HepG2 (cell line): ENCODE results near the gene TRAPPC5.

Experiments used
- EZH2 ChIP-seq: conservative IDR thresholded peaks from 2 replicates; pipeline ENCODE4 v1.6.1; 2012; ENCODE audit warnings: mild to moderate bottlenecking, low read depth, low read length, moderate library complexity
- HNRNPK ChIP-seq: fragments of 200-400 bp; formaldehyde crosslinking; IDR thresholded peaks from 2 replicates; pipeline ENCODE4 v1.6.1; 2018; ENCODE audit warnings: low read length, low read depth, moderate library complexity, mild to moderate bottlenecking; ENCODE audit not compliant: poor library complexity, severe bottlenecking
- YY1 ChIP-seq: IDR thresholded peaks from 2 replicates; pipeline ENCODE4 v1.6.1; 2011; ENCODE audit warnings: low read length, low read depth, moderate library complexity, mild to moderate bottlenecking; ENCODE audit not compliant: insufficient read depth, insufficient replicate concordance
- TF ChIP-seq, protein P1 (sequence below): sonication (generic); formaldehyde crosslinking; IDR thresholded peaks from 2 replicates; pipeline ENCODE4 v1.5.0; 2020; ENCODE audit warnings: mild to moderate bottlenecking, missing genetic modification reagents, moderate library complexity

DNA sequence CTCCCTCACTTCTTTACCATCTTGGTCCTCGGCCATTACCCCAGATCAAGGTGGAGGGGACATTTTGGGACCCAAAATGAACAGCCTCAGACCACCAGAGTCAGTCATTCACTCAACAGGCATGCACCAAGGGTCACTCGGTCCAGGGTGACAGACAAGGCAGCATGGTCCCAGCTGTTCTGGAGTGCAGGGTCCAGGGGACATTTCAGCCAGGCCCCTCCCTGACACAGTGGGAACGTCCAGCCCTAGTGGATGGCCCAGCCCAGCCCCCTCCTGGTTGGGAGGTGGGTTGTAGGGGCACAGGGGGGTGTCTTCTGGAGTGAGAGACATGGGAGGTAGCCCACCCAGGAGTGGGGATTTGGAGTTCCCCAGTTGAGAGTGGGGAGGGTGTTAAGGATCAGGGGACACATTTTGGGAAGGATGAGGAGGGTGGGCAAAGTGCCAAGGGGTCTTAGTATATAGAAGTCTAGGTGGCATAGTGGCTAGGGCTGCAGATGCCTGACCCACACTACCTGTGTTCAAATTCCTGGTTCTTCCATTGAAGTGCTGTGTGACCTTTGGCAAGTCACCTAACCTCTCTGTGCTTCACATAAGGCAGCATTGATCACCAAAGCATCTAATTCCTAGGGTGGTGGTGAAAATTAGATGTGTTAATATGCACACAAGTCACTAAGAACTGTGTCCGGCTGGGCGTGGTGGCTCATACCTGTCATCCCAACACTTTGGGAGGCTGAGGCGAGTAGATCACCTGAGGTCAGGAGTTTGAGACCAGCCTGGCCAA lies 23.8 kb downstream of the TRAPPC5 start:
- TF ChIP-seq HNRNPK (no peak), EZH2 (no peak), YY1 (no peak)
- TF ChIP-seq, protein P1, sequence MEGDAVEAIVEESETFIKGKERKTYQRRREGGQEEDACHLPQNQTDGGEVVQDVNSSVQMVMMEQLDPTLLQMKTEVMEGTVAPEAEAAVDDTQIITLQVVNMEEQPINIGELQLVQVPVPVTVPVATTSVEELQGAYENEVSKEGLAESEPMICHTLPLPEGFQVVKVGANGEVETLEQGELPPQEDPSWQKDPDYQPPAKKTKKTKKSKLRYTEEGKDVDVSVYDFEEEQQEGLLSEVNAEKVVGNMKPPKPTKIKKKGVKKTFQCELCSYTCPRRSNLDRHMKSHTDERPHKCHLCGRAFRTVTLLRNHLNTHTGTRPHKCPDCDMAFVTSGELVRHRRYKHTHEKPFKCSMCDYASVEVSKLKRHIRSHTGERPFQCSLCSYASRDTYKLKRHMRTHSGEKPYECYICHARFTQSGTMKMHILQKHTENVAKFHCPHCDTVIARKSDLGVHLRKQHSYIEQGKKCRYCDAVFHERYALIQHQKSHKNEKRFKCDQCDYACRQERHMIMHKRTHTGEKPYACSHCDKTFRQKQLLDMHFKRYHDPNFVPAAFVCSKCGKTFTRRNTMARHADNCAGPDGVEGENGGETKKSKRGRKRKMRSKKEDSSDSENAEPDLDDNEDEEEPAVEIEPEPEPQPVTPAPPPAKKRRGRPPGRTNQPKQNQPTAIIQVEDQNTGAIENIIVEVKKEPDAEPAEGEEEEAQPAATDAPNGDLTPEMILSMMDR (CRISPR knock-in tag): no peak
